Natural killer cell treated with Interleukin-12 subunit alpha and Interleukin-12 subunit beta and Interleukin-15 and Interleukin-18, amount 100 ng/mL, for 72 hours (primary cell): Measurements from ENCODE around the gene RADIL. TPM values are rescaled to one million over a fixed set of nuclear protein-coding genes. Genes with fewer than 3 reads are reported as not detected.

Experiments used
- ATAC-seq, 2 donors: fragments of 150-1000 bp; cut with Tn5 transposase in 1 of 2; sonication (Bioruptor Pico), chemical (Tn5 transposase) in 1 of 2; 2 replicates each; pipeline ENCODE4 v1.10.0; 2021
- DNase-seq: peaks from one replicate; pipeline ENCODE4 v3.0.0; 2022; ENCODE audit warnings: low spot score
- H3K27ac Mint-ChIP-seq, 2 donors: 1 replicate in 1 of 2; 2 replicates in 1 of 2; pipeline ENCODE4 v1.8.0; 2022; ENCODE audit warnings: mixed read lengths in 2 of 2, mild to moderate bottlenecking in 1 of 2, moderate library complexity in 1 of 2
- H3K27me3 Mint-ChIP-seq, 2 donors: 1 replicate in 1 of 2; 2 replicates in 1 of 2; pipeline ENCODE4 v1.8.0; 2022; ENCODE audit warnings: mixed read lengths in 2 of 2
- H3K36me3 Mint-ChIP-seq: one replicate; pipeline ENCODE4 v1.8.0; 2022; ENCODE audit warnings: mixed read lengths
- H3K4me1 Mint-ChIP-seq, 2 donors: 1 replicate in 1 of 2; 2 replicates in 1 of 2; pipeline ENCODE4 v1.8.0; 2022; ENCODE audit warnings: low read depth in 2 of 2, mixed read lengths in 2 of 2, mild to moderate bottlenecking in 1 of 2
- H3K4me3 Mint-ChIP-seq: one replicate; pipeline ENCODE4 v1.8.0; 2022; ENCODE audit warnings: mixed read lengths
- H3K9me3 Mint-ChIP-seq: 2 replicates; pipeline ENCODE4 v1.8.0; 2022; ENCODE audit warnings: mixed read lengths
- total RNA-seq, 2 donors: library from RNA; stranded (reverse); gene quantifications; one replicate each; pipeline ENCODE4 v1.2.3, GENCODE V29; 2022

The RADIL gene
- total RNA-seq, 2 donors from 2014 or later = 0.19 TPM; not detected in 1

- no peak overlapping the region for H3K4me3 Mint-ChIP-seq
- H3K36me3 Mint-ChIP-seq = no peaks in the 10 kb centered on the region
- ATAC-seq = no peak
- H3K4me1 Mint-ChIP-seq = peaks cover 0 to 5% of the 10 kb centered on the region in 2 donors
- H3K27me3 Mint-ChIP-seq = peaks cover 5 to 7% of the 10 kb centered on the region in 2 donors
- DNase-seq = no peak
- no peak overlapping the region for H3K27ac Mint-ChIP-seq
- no peaks in the 10 kb centered on the region for H3K9me3 Mint-ChIP-seq
These were observed 59.3 kb downstream of the RADIL start for GRCh38 chr7:4824120-4824775.

- Mint-ChIP-seq H3K4me1 (peaks cover 0 to 5% of the 10 kb centered on the region in 2 donors), H3K9me3 (no peaks in the 10 kb centered on the region), H3K27me3 (peaks cover 5 to 7% of the 10 kb centered on the region in 2 donors), H3K27ac (no peak overlapping the region), H3K36me3 (no peaks in the 10 kb centered on the region), H3K4me3 (no peak overlapping the region)
- ATAC-seq = no peak
- no peak for DNase-seq
These were observed 59.9 kb downstream of the RADIL start for GRCh38 chr7:4823441-4824119.

GRCh38 chr7:4822677-4823076 is 60.8 kb downstream of the RADIL start:
- peaks cover 0 to 5% of the 10 kb centered on the region in 2 donors for H3K4me1 Mint-ChIP-seq
- no peak overlapping the region for H3K27ac Mint-ChIP-seq
- DNase-seq = no peak
- ATAC-seq = no peak
- H3K36me3 Mint-ChIP-seq = no peaks in the 10 kb centered on the region
- H3K27me3 Mint-ChIP-seq = peaks cover 5 to 7% of the 10 kb centered on the region in 2 donors
- no peak overlapping the region for H3K4me3 Mint-ChIP-seq
- H3K9me3 Mint-ChIP-seq = no peaks in the 10 kb centered on the region

DNA sequence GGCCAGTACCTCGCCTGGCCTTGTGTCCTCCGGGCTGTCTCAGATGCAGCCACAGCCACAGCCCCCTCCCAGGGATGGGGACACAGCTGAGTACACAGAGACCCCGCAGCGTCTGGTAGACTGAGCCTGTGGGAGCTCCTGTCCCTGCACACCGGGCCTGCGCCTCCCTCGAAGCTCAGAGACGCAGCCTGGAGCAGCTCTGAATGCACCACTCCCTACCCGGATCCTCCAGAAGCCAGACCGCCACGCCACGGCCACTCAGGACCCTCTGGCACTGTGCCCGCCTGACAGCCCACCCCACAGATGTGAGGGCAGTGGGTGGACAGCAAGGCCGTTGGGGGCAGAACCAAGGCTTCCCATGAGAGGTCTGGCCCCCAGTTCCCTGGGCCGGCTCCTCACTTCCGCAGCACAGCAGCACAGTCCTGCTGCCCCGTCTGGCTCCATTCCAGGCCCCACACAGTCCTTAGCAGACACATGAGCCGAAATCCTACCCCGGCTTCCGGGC is 62.5 kb downstream of the RADIL start:
- no peak for ATAC-seq
- Mint-ChIP-seq H3K27me3 (peaks cover 2 to 7% of the 10 kb centered on the region in 2 donors), H3K36me3 (no peaks in the 10 kb centered on the region), H3K4me3 (no peak overlapping the region), H3K27ac (no peak overlapping the region), H3K9me3 (no peaks in the 10 kb centered on the region), H3K4me1 (peaks cover 0 to 5% of the 10 kb centered on the region in 2 donors)
- no peak for DNase-seq

GRCh38 chr7:4820405-4820966 is 63.0 kb downstream of the RADIL start:
- H3K27me3 Mint-ChIP-seq = peaks cover 2 to 5% of the 10 kb centered on the region in 2 donors
- ATAC-seq = no peak

DNA sequence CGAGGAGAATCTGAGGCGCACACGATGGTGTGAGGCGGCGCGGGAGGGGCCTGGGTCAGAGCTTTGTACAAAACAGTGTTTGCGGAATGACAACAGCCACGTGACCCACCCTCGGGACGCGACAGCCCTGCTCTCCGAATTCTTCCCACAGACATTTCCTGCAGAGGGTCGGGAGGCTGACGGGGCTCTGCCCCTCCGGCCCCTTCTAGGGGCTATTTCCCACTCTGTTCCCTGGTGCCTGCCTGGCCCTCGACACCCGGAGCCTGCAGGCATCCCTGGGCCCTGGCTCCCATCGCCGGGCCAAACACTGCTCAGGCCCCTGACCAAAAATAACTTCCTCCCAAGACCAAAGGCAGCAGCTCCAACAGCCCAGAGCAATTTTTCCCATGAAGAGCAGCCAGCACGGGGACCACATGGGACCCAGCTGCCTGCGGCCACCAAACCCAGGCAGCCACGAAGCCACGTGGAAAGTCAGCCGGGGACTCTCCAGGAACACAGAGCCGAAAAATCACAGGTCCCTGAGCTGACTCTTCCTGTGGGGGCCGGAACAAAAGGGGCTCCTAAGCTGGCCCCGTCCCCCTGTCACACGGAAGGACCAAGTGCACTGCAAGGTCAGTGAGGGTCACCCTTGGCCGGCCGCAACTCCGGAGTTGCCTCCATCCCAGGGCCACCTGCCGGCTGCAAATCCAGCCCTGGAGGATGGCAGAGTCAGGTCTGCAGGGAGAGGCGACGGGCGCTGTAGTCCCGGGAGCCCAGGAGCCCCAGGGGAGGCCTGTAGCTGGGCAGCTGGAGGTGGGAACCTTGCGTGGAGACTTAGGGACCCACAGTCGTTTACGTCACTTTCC is 63.7 kb downstream of the RADIL start:
- DNase-seq (no peak), ATAC-seq (no peak)
- no peak overlapping the region for H3K4me3 Mint-ChIP-seq
- H3K36me3 Mint-ChIP-seq = no peaks in the 10 kb centered on the region
- H3K27ac Mint-ChIP-seq = no peak overlapping the region
- H3K4me1 Mint-ChIP-seq = peaks cover 0 to 4% of the 10 kb centered on the region in 2 donors
- H3K27me3 Mint-ChIP-seq = peaks cover 0 to 1% of the 10 kb centered on the region in 2 donors
- no peaks in the 10 kb centered on the region for H3K9me3 Mint-ChIP-seq

More at GRCh38 chr7:4820405-4820966, 63.0 kb downstream of the RADIL start:
- H3K9me3 Mint-ChIP-seq = no peaks in the 10 kb centered on the region
- peaks cover 0 to 5% of the 10 kb centered on the region in 2 donors for H3K4me1 Mint-ChIP-seq
- no peak overlapping the region for H3K27ac Mint-ChIP-seq
- DNase-seq = no peak
- no peak overlapping the region for H3K4me3 Mint-ChIP-seq
- no peaks in the 10 kb centered on the region for H3K36me3 Mint-ChIP-seq

- no peaks in the 10 kb centered on the region for H3K9me3 Mint-ChIP-seq
- no peak for ATAC-seq
These were observed 65.3 kb downstream of the RADIL start for GRCh38 chr7:4818000-4818794.

DNA sequence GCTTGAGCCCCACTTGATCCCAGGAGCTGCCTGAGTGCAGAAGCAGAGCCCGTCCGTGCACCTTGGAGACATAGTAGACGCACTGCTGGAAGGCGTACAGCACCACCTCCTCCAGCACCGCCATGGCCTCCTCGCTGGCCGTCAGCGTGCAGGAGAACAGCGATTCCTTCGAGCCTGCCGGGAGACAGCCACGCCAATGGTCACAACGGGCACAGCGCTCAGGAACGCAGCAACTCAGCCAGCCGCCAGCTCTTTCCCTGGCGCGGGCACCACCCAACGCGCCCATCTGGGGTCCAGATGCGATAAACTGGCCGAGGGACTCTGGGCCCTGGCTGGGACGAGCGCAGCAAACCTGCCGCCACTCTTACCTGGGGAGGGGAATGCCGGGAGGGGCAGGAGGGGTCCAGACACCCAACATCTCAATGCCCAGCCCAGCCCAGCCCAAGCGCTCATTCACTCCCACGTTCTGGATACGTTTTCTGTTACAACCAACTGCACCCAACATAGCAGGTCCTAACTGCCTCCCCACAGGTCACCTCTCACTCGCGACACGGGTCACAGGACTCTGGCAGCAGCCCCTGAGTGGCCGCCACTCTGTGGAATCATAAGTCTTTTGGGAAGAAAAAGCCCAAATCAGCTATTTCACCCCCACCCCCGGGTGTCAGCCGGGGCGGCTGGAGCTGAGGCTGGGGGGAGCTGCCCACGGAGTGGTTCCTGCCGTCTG is 66.2 kb downstream of the RADIL start:
- H3K27ac Mint-ChIP-seq = no peak overlapping the region
- no peak for ATAC-seq

More at GRCh38 chr7:4818000-4818794, 65.3 kb downstream of the RADIL start:
- DNase-seq = no peak
- Mint-ChIP-seq H3K27ac (no peak overlapping the region), H3K4me1 (peaks cover 0 to 11% of the 10 kb centered on the region in 2 donors), H3K27me3 (peaks cover 5 to 14% of the 10 kb centered on the region in 2 donors), H3K36me3 (no peaks in the 10 kb centered on the region), H3K4me3 (no peak overlapping the region)

DNA sequence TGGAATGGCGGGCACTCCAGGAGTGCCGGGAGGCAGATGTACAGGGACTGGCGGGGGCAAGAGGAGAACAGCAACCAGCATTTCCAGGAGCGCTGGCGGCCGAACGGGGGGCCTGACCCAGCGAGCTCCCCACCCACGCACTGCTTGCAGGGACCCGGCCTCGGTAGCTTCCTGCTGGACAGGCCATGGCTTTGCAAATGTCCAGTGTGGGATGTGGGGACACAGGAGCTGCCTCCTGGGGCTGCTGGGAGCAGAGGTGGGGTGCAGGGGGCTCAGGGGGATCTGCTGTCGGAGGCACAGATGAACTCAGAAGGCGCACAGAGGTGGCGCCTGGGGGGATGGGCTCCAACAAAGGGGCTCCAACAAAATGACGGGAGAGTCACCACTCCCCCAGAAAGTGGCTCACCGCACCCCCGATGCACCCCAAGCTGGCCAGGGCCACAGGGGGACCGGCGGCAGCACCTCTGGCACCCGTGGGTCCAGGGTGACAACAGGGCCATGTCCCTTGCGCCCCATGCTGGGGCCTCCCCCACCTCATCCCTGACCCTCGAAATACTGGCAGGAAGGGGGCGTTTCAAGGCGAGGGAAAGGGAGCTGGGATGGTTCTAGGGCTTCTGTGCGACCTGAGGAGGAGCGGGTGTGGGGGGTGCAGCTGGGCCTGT is 67.0 kb downstream of the RADIL start:
- Mint-ChIP-seq H3K4me3 (no peak overlapping the region), H3K27ac (no peak overlapping the region), H3K36me3 (no peaks in the 10 kb centered on the region), H3K27me3 (peaks cover 14 to 20% of the 10 kb centered on the region in 2 donors), H3K4me1 (peaks cover 0 to 9% of the 10 kb centered on the region in 2 donors), H3K9me3 (no peaks in the 10 kb centered on the region)
- DNase-seq (no peak), ATAC-seq (no peak)

More for the DNA sequence above, 66.2 kb downstream of the RADIL start:
- H3K9me3 Mint-ChIP-seq = no peaks in the 10 kb centered on the region
- peaks cover 13 to 20% of the 10 kb centered on the region in 2 donors for H3K27me3 Mint-ChIP-seq
- no peaks in the 10 kb centered on the region for H3K36me3 Mint-ChIP-seq
- H3K4me1 Mint-ChIP-seq = peaks cover 0 to 9% of the 10 kb centered on the region in 2 donors
- H3K4me3 Mint-ChIP-seq = no peak overlapping the region
- no peak for DNase-seq

- Mint-ChIP-seq H3K9me3 (no peaks in the 10 kb centered on the region), H3K27me3 (peaks cover 14 to 20% of the 10 kb centered on the region in 2 donors), H3K27ac (no peak overlapping the region), H3K36me3 (no peaks in the 10 kb centered on the region), H3K4me1 (peaks cover 0 to 9% of the 10 kb centered on the region in 2 donors), H3K4me3 (no peak overlapping the region)
- ATAC-seq = no peak
- no peak for DNase-seq
These were observed 67.7 kb downstream of the RADIL start for GRCh38 chr7:4815609-4816418.

DNA sequence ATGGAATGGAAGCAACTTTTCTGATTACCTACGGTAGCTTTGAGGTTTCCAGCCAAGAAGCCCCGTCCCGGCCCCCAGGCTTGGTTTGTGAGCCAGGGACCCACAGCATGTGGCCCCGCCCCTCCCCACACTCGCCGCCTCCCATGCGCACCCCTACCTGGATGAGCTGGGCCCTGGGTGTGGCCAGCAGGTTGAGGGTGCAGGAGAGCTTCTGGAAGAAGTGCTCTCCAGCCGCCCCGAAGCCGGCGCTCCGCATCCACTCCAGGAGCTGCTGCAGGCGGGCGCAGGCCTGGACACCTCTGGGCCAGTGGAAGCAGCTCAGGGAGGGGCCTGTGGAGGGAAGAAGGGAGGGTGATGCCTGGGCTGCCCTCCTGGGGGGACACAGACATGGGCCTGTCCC is 68.4 kb downstream of the RADIL start:
- ATAC-seq (no peak), DNase-seq (no peak)
- Mint-ChIP-seq H3K36me3 (no peaks in the 10 kb centered on the region), H3K9me3 (no peaks in the 10 kb centered on the region), H3K4me1 (peaks cover 4 to 9% of the 10 kb centered on the region in 2 donors), H3K27ac (no peak overlapping the region), H3K4me3 (no peak overlapping the region), H3K27me3 (peaks cover 14 to 20% of the 10 kb centered on the region in 2 donors)
